HG02884 (cell line): ENCODE measurements around the gene CNTN4.

Experiments
- ATAC-seq: cut with Tn5 transposase; IDR thresholded peaks from one replicate; pipeline ENCODE4 v1.9.1; 2021; ENCODE audit warnings: mild to moderate bottlenecking, moderate library complexity; ENCODE audit not compliant: unreplicated experiment

CNTN4 gene

GRCh38 chr3:2568929-2569328 lies 470.3 kb downstream of the CNTN4 start:
- no peak for ATAC-seq

- ATAC-seq = no peak
These were observed 478.9 kb downstream of the CNTN4 start for GRCh38 chr3:2577571-2577970.

- no peak for ATAC-seq
These were observed 479.9 kb downstream of the CNTN4 start for GRCh38 chr3:2578560-2578959.

- no peak for ATAC-seq
These were observed 480.5 kb downstream of the CNTN4 start for GRCh38 chr3:2579206-2579605.

- ATAC-seq = no peak
These were observed 484.4 kb downstream of the CNTN4 start for GRCh38 chr3:2583046-2583445.

- no peak for ATAC-seq
These were observed 490.8 kb downstream of the CNTN4 start for GRCh38 chr3:2589336-2589969.

GRCh38 chr3:2595486-2595885 lies 496.8 kb downstream of the CNTN4 start:
- ATAC-seq = no peak

GRCh38 chr3:2597615-2598014 lies 498.9 kb downstream of the CNTN4 start:
- ATAC-seq = no peak

- ATAC-seq = no peak
These were observed 500.8 kb downstream of the CNTN4 start for GRCh38 chr3:2599471-2599870.

- ATAC-seq = no peak
These were observed 505.1 kb downstream of the CNTN4 start for GRCh38 chr3:2603692-2604289.

GRCh38 chr3:2614578-2614977 lies 515.9 kb downstream of the CNTN4 start:
- ATAC-seq = no peak

GRCh38 chr3:2615080-2615479 lies 516.4 kb downstream of the CNTN4 start:
- ATAC-seq = no peak

GRCh38 chr3:2623436-2623835 lies 524.8 kb downstream of the CNTN4 start:
- ATAC-seq = no peak

- ATAC-seq = no peak
These were observed 529.5 kb downstream of the CNTN4 start for GRCh38 chr3:2628117-2628516.

GRCh38 chr3:2635511-2635910 lies 536.8 kb downstream of the CNTN4 start:
- no peak for ATAC-seq

- ATAC-seq = no peak
These were observed 544.9 kb downstream of the CNTN4 start for GRCh38 chr3:2643606-2644005.

- no peak for ATAC-seq
These were observed 546.3 kb downstream of the CNTN4 start for GRCh38 chr3:2645001-2645400.

- no peak for ATAC-seq
These were observed 552.1 kb downstream of the CNTN4 start for GRCh38 chr3:2650746-2651145.

GRCh38 chr3:2652386-2652785 lies 553.7 kb downstream of the CNTN4 start:
- ATAC-seq = no peak

GRCh38 chr3:2653706-2654105 lies 555.0 kb downstream of the CNTN4 start:
- no peak for ATAC-seq

- ATAC-seq = peak; percentile 70
These were observed 556.6 kb downstream of the CNTN4 start for GRCh38 chr3:2655229-2655701.

GRCh38 chr3:2656806-2657777 lies 558.4 kb downstream of the CNTN4 start:
- no peak for ATAC-seq
